K562 (cell line): ENCODE measurements around the gene SCG3. TPM values are rescaled to one million over a fixed set of nuclear protein-coding genes. Genes with fewer than 3 reads are reported as not detected.

Experiments
- ADNP ChIP-seq: fragments of 200-800 bp; sonication (Bioruptor generic); IDR thresholded peaks from 2 replicates; pipeline ENCODE4 v1.6.1; 2016; ENCODE audit warnings: missing genetic modification characterization, missing compliant biosample characterization
- AFF4 ChIP-seq: sonication (generic); formaldehyde crosslinking; IDR thresholded peaks from 2 replicates; pipeline ENCODE4 v1.8.0; 2023; ENCODE audit warnings: mild to moderate bottlenecking, missing genetic modification reagents
- CEBPG ChIP-seq, 3 experiments: fragments of 200-800 bp in 1 of 3; sonication (Bioruptor generic) in 1 of 3; sonication (generic) in 1 of 3; formaldehyde crosslinking in 1 of 3; IDR thresholded peaks in 2 of 3; conservative IDR thresholded peaks in 1 of 3; 2 replicates each; pipeline versions ENCODE4 v1.6.1 to v1.8.0; 2016 to 2022; ENCODE audit warnings: missing compliant biosample characterization in 2 of 3, missing genetic modification characterization in 2 of 3, mild to moderate bottlenecking in 1 of 3, missing genetic modification reagents in 1 of 3
- CREB3 ChIP-seq: fragments of 450-650 bp; conservative IDR thresholded peaks from 2 replicates; pipeline ENCODE4 v1.6.1; 2016; ENCODE audit warnings: missing genetic modification characterization, low read depth, mild to moderate bottlenecking, missing compliant biosample characterization, moderate library complexity
- DDX20 ChIP-seq: fragments of 450-650 bp; IDR thresholded peaks from 2 replicates; pipeline ENCODE4 v1.6.1; 2016; ENCODE audit warnings: missing genetic modification characterization, low read depth, mild to moderate bottlenecking, missing compliant biosample characterization, moderate library complexity
- DNMT1 ChIP-seq: fragments of 450-650 bp; IDR thresholded peaks from 2 replicates; pipeline ENCODE4 v1.6.1; 2016; ENCODE audit warnings: antibody characterized with exemption, mild to moderate bottlenecking
- ERF ChIP-seq: fragments of 450-650 bp; formaldehyde crosslinking; IDR thresholded peaks from 2 replicates; pipeline ENCODE4 v1.4.0; 2020; ENCODE audit warnings: mild to moderate bottlenecking, mixed read lengths
- HDAC1 ChIP-seq, 2 experiments: fragments of 450-650 bp; IDR thresholded peaks; 2 replicates each; pipeline ENCODE4 v1.6.1; 2016 to 2017; ENCODE audit warnings: inconsistent platforms in 1 of 2, mild to moderate bottlenecking in 1 of 2, moderate library complexity in 1 of 2
- KLF13 ChIP-seq: fragments of 450-650 bp; IDR thresholded peaks from 2 replicates; pipeline ENCODE4 v1.6.1; 2016; ENCODE audit warnings: missing genetic modification characterization, low read depth, mild to moderate bottlenecking, missing compliant biosample characterization, moderate library complexity, borderline replicate concordance
- MECOM ChIP-seq: fragments of 250-450 bp; sonication (Bioruptor Pico); IDR thresholded peaks from 2 replicates; pipeline ENCODE4 v1.8.0; 2022; ENCODE audit warnings: inconsistent platforms
- MLLT1 ChIP-seq, 2 experiments: fragments of 450-650 bp; IDR thresholded peaks; 2 replicates each; pipeline ENCODE4 v1.6.1; 2016
- NFRKB ChIP-seq: fragments of 450-650 bp; IDR thresholded peaks from 2 replicates; pipeline ENCODE4 v1.6.1; 2016; ENCODE audit warnings: low read depth
- TRIM25 ChIP-seq: fragments of 450-650 bp; IDR thresholded peaks from 2 replicates; pipeline ENCODE4 v1.7.0; 2016; ENCODE audit warnings: borderline replicate concordance
- ZBTB11 ChIP-seq, 3 experiments: fragments of 200-800 bp in 1 of 3; fragments of 250-450 bp in 1 of 3; fragments of 450-650 bp in 1 of 3; sonication (Bioruptor Pico) in 1 of 3; sonication (Bioruptor generic) in 1 of 3; formaldehyde crosslinking in 1 of 3; IDR thresholded peaks; 2 replicates each; pipeline versions ENCODE4 v1.6.1 to v1.8.0; 2016 to 2022; ENCODE audit warnings: mild to moderate bottlenecking in 2 of 3, missing genetic modification characterization in 2 of 3, missing compliant biosample characterization in 1 of 3, moderate library complexity in 1 of 3
- polyA plus RNA-seq, 8 experiments: library from polyadenylated mRNA; depleted of rRNA in 4 of 8; stranded (reverse) in 5 of 8; unstranded in 3 of 8; fragments of >200 nt; fragmentation: Nextera tagmentation in 2 of 8; fragmentation: Illumina TruSeq in 1 of 8; extraction: Ambion mirVana in 2 of 8; extraction: Trizol in 1 of 8; gene quantifications; 2 replicates each; pipeline versions ENCODE4 v1.2.1 to v1.2.3, GENCODE V29; 2011 to 2014; ENCODE audit warnings: inconsistent platforms in 1 of 8, missing spikeins in 1 of 8
- total RNA-seq, 7 experiments: library from RNA; depleted of rRNA in 6 of 7; stranded (reverse); fragments of >200 nt in 6 of 7; fragmentation: Illumina TruSeq in 2 of 7; extraction: Trizol in 2 of 7; gene quantifications; 2 replicates each; pipeline versions ENCODE4 v1.2.1 to v1.2.3, GENCODE V29; 2011 to 2021; ENCODE audit warnings: low replicate concordance in 1 of 7

The SCG3 gene
- total and polyA plus RNA-seq, 9 of the 15 experiments (the other 6 are each of a cell fraction or from before 2014, with no cell fraction given), result 13.0 to 43.8 (median 21.0) TPM

DNA sequence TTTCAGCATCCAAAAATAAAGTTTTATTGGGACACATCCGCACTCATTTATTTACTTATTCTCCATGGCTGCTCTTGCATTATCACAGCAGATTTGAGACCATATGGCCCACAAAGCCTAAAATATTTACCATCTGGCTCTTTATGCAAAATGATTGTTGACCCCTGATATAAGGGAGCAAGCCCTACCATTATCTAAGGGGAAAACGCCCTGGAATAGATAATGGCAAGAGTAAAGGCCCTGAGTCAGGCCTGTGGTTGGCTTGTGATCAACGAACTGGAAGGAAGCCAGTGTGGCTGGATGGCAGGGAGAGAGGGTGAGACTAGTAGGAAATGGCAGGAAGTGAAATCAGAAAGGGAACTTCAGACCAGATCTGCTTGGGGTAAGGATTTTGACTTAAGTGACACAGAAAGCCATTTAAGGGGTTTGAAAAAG, 34.2 kb upstream of the SCG3 start (continued):
- TF ChIP-seq MLLT1 (IDR thresholded peaks at IDR 0.05) (peak in 1 of 2 experiments; percentile 65; a peak in 1 of 4 replicates), DNMT1 (no peak), ERF (CRISPR knock-in tag) (0 out of 2 replicates have a peak, but pooled peaks have one; percentile 16), ADNP (tag) (peak; percentile 70), CEBPG (CRISPR knock-in tag; IDR thresholded peaks at IDR 0.05) (no peak), CEBPG (tag; conservative IDR thresholded peaks at IDR 0.05 in 1 of 2, IDR thresholded peaks at IDR 0.05 in 1 of 2) (peak in 1 of 2 experiments; percentile 52; a peak in 2 of 4 replicates), NFRKB (no peak), ZBTB11 (CRISPR knock-in tag; IDR thresholded peaks at IDR 0.05) (peak in 1 of 3 experiments; percentile 85; a peak in 2 of 6 replicates), KLF13 (tag) (no peak), AFF4 (no peak), HDAC1 (IDR thresholded peaks at IDR 0.05) (peak; percentile 88 to 98; a peak in 3 of 4 replicates), TRIM25 (no peak), CREB3 (tag) (peak; percentile 71; the same call in 1 of the 2 replicates), DDX20 (peak; percentile 59; the same call in 1 of the 2 replicates), MECOM (CRISPR knock-in tag) (no peak)
